ENCODE measurements around the gene EPYC. TPM values are rescaled to one million over a fixed set of nuclear protein-coding genes. Genes with fewer than 3 reads are reported as not detected.

The EPYC gene, protein sequence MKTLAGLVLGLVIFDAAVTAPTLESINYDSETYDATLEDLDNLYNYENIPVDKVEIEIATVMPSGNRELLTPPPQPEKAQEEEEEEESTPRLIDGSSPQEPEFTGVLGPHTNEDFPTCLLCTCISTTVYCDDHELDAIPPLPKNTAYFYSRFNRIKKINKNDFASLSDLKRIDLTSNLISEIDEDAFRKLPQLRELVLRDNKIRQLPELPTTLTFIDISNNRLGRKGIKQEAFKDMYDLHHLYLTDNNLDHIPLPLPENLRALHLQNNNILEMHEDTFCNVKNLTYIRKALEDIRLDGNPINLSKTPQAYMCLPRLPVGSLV
- total RNA-seq (ENCODE audit: low replicate concordance): 0.53 TPM in 1 of 2 replicates, not detected in the other
- long read RNA-seq: 0 reads

DNA sequence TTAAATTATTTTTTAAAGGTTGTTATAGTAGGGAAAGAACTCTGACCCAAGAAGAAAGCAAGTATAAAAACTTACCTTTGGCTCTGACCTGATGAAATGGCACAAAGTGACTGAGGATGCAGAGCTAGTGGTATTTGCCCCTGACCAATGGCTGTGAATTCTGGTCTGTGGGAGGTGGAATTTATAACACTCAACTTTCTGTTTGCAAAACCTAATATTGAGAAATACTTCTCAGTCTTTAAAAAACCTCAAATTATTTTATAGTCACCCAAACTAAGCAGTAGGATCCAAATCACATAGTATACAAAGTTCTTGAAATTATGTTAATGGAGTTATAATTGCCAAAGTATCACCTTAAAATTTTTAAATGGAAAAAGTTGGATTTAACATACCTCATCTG is at the start of gene EPYC:
Gene EPYC (minus strand): TSS at position 101 of the 400 bp plus-strand sequence. CDS start 2,407 bp downstream, outside the sequence.
- peaks cover 6% of the 10 kb centered on the region for H3K9me3 Mint-ChIP-seq
- no peak for DNase-seq (ENCODE audit: extremely low spot score, unreplicated experiment)
- no peaks in the 10 kb centered on the region for H3K36me3 Mint-ChIP-seq
- no peak within 1 kb of the TSS for H3K4me3 Mint-ChIP-seq
- TF ChIP-seq, protein P1, sequence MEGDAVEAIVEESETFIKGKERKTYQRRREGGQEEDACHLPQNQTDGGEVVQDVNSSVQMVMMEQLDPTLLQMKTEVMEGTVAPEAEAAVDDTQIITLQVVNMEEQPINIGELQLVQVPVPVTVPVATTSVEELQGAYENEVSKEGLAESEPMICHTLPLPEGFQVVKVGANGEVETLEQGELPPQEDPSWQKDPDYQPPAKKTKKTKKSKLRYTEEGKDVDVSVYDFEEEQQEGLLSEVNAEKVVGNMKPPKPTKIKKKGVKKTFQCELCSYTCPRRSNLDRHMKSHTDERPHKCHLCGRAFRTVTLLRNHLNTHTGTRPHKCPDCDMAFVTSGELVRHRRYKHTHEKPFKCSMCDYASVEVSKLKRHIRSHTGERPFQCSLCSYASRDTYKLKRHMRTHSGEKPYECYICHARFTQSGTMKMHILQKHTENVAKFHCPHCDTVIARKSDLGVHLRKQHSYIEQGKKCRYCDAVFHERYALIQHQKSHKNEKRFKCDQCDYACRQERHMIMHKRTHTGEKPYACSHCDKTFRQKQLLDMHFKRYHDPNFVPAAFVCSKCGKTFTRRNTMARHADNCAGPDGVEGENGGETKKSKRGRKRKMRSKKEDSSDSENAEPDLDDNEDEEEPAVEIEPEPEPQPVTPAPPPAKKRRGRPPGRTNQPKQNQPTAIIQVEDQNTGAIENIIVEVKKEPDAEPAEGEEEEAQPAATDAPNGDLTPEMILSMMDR (conservative IDR thresholded peaks at IDR 0.05): no peak
- no peak within 1 kb of the TSS for H3K27ac Mint-ChIP-seq
- no peaks in the 10 kb centered on the region for H3K27me3 Mint-ChIP-seq
- H3K4me1 Mint-ChIP-seq (ENCODE audit: unreplicated experiment): no peaks in the 10 kb centered on the region

DNA sequence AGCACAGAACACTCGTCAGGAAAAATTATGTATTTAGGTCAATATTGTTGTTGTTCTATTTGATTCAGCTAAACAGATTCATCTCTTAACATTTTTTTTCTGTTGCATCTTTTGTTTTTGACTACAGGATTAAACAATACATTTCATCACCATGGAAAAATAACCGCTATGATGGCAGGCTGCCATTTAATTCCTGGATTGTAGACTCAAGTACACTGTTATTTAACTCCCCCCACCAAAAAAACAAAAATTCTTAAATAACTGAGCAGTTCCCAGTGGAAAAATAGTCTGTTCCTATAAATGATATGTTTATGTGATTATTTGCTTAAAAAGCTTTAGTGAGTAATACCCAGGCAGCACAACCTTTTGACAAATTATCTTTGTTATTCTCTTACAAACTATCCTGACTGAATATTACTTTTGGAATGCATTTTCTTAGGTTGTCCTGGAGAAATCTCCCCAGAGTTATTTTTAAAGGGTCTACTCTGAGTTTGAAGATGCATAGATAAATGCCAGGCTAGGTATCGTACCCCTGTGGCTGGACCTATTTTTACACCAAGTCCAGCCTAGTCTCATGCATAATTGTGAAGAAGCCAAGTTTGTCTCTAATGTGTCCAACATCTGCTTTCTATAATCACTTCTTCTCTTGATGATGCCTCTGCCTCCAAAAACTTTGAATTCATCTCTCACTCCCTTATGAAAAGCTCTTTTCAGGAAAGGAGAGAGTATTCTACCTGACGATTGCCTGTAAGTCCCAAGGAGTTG is 49.4 kb upstream of the EPYC start:
- no peak for DNase-seq (ENCODE audit: extremely low spot score, unreplicated experiment)
- no peak overlapping the region for H3K27ac Mint-ChIP-seq
- H3K9me3 Mint-ChIP-seq: peaks cover 8% of the 10 kb centered on the region
- no peak overlapping the region for H3K4me3 Mint-ChIP-seq
- H3K4me1 Mint-ChIP-seq (ENCODE audit: unreplicated experiment): peaks cover 11% of the 10 kb centered on the region
- H3K27me3 Mint-ChIP-seq: no peaks in the 10 kb centered on the region
- TF ChIP-seq, protein P1 (conservative IDR thresholded peaks at IDR 0.05): no peak
- no peaks in the 10 kb centered on the region for H3K36me3 Mint-ChIP-seq

DNA sequence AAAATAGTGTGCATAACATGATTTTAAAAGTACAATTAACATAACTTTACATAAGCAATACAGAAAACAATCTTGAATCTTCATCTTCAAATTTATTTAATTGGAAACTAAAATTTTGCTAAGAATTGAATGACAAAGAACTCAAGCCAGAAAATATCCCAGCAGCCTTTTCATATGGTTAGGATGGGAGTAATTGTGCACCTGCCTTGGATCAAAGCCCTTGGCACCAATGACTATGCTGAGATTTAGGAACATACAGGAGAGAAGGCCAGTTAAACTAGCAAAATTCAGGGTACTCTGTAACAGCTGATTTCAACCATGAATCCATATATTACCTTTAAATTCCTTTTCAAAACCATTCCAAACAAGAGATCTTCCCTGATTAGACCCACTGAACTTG is 47.3 kb upstream of the EPYC start:
- no peak for DNase-seq (ENCODE audit: extremely low spot score, unreplicated experiment)
- Mint-ChIP-seq H3K27me3 (no peaks in the 10 kb centered on the region), H3K36me3 (no peaks in the 10 kb centered on the region), H3K4me1 (ENCODE audit: unreplicated experiment) (peaks cover 7% of the 10 kb centered on the region), H3K9me3 (peaks cover 8% of the 10 kb centered on the region), H3K27ac (no peak overlapping the region), H3K4me3 (no peak overlapping the region)
- TF ChIP-seq, protein P1 (conservative IDR thresholded peaks at IDR 0.05): no peak

DNA sequence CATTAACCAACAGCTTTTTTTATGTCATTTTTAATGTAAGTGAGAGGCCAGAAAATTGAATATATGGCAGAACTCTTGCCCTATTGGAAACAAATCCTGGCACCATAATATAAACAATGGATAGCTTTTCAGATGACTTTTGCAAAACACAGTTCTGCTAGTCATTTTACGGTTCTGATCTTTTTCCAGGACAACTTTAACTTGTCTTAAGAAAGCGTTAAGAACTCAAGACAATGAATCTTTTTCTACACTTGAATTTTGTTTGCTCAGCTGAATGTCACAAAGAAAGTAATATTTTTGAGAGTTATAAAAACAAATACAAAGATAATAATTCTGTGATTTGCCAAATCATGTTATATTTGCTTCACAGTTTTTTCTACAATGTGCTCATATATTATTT is 39.8 kb upstream of the EPYC start:
- DNase-seq (ENCODE audit: extremely low spot score, unreplicated experiment): no peak
- TF ChIP-seq, protein P1 (conservative IDR thresholded peaks at IDR 0.05): no peak
- no peak overlapping the region for H3K27ac Mint-ChIP-seq
- H3K4me1 Mint-ChIP-seq (ENCODE audit: unreplicated experiment): no peaks in the 10 kb centered on the region
- no peak overlapping the region for H3K4me3 Mint-ChIP-seq
- H3K27me3 Mint-ChIP-seq: no peaks in the 10 kb centered on the region
- no peaks in the 10 kb centered on the region for H3K36me3 Mint-ChIP-seq
- H3K9me3 Mint-ChIP-seq: no peaks in the 10 kb centered on the region

DNA sequence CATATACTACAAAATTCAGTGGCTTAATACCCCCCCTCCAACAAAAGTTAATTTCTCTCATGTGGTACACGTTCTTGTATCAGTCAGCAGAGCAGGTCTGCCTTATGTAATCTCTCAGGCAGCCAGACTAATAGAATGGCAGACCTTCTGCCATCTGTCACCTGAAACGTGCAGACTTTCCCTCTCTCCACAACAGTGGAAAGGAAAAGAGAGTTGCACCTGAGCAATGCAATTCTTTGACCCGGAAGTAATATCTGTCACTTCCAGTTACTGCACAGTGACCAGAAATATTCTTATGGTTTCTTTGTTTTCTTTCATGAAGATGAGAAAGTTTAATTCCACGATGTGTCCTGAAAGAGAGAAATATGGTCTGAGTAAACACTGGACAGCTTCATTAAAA is 38.6 kb upstream of the EPYC start:
- DNase-seq (ENCODE audit: extremely low spot score, unreplicated experiment): no peak
- Mint-ChIP-seq H3K27me3 (no peaks in the 10 kb centered on the region), H3K4me3 (no peak overlapping the region), H3K27ac (no peak overlapping the region), H3K36me3 (no peaks in the 10 kb centered on the region), H3K4me1 (ENCODE audit: unreplicated experiment) (no peaks in the 10 kb centered on the region), H3K9me3 (no peaks in the 10 kb centered on the region)
- TF ChIP-seq, protein P1 (conservative IDR thresholded peaks at IDR 0.05): no peak

All from type B pancreatic cell (in vitro differentiated cells).